Nephron (organoid): ENCODE data around the gene CD36.

Source experiments
- H3K27ac Mint-ChIP-seq, 3 experiments: 2 replicates each; pipeline ENCODE4 v1.8.0; 2020; ENCODE audit warnings: mixed read lengths in 3 of 3, mild to moderate bottlenecking in 2 of 3, moderate library complexity in 1 of 3
- H3K27me3 Mint-ChIP-seq: 2 replicates; pipeline ENCODE4 v1.8.0; 2021; ENCODE audit warnings: low read depth, mild to moderate bottlenecking, moderate library complexity, mixed read lengths
- H3K36me3 Mint-ChIP-seq: 2 replicates; pipeline ENCODE4 v1.8.0; 2020; ENCODE audit warnings: low read depth, mixed read lengths
- H3K4me1 Mint-ChIP-seq: 2 replicates; pipeline ENCODE4 v1.8.0; 2020; ENCODE audit warnings: mixed read lengths
- H3K4me3 Mint-ChIP-seq, 3 experiments: 2 replicates each; pipeline ENCODE4 v1.8.0; 2020; ENCODE audit warnings: mild to moderate bottlenecking in 3 of 3, mixed read lengths in 3 of 3, moderate library complexity in 2 of 3
- H3K9me3 Mint-ChIP-seq: 2 replicates; pipeline ENCODE4 v1.8.0; 2020; ENCODE audit warnings: mixed read lengths
- CTCF ChIP-seq, 3 experiments: fragments of 200-600 bp; sonication (generic); IDR thresholded peaks; one replicate each; pipeline ENCODE4 v1.5.0; 2021; ENCODE audit warnings: antibody characterized with exemption in 3 of 3; ENCODE audit not compliant: unreplicated experiment in 3 of 3

The CD36 gene

DNA sequence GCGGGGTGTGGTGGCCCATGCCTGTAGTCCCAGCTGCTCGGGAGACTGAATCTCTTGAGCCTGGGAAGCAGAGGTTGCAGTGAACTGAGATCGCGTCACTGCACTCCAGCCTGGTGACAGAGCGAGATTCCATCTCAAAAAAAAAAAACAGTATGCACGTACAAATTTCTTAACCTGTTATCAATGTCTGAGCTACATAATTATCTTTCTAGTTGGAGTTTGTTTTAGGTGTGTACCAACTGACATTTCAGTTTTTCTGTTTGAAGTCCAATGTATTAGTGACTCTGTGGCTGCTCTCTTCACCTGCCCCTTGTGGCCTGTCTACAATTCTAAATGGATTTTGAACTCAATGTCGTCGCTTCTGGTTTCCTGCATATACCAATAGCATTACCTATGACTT lies 40.3 kb downstream of the CD36 start:
- no peaks in the 10 kb centered on the region for H3K9me3 Mint-ChIP-seq
- no peak overlapping the region for H3K4me3 Mint-ChIP-seq
- H3K4me1 Mint-ChIP-seq, result peaks cover 8% of the 10 kb centered on the region
- no peak overlapping the region for H3K27ac Mint-ChIP-seq
- TF ChIP-seq CTCF (IDR thresholded peaks at IDR 0.05; ENCODE audit: unreplicated experiment in 3 of 3), result no peak
- H3K27me3 Mint-ChIP-seq, result no peaks in the 10 kb centered on the region
- H3K36me3 Mint-ChIP-seq, result no peaks in the 10 kb centered on the region

DNA sequence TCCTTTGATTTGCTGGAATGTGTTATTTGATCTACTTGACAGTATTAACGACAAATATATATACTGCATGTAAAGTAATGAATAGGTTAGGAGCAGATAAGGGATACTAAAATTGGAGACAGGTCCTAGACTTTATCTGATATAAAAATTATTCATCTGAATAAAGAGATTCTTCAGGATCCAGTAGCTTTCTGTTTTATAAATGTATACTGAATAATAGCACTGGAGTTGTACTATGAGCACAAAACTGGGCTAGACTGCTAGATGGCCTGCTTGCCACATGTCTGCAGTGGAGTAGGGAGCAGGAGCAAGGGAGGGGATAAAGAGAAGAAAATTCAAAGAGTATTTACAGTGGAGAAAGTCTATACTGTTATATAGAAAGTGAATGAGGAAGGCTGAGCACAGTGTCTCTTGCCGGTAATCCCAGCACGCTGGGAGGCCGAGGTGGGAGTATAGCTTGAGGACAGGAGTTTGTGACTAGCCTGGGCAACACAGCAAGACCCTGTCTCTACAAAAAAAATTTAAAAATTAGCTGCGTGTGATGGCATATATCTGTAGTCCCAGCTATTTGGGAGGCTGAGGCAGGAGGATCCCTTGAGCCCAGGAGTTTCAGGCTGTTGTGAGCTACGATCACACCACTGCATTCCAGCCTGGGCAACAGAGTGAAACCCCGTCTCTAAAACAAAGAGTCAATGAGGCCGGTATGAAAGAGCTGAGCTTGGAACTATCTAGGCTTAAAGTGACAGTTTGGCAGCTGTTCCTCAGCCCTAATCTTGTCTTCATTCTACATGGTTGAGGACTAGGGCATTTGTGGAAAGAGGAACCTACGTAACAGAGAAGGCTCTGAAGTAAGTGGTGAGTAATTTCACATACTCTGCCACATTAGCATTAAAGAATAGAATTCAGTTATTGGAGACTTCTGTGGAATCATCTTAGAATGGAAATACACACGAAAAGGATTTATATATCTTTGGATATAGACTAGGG lies 41.8 kb downstream of the CD36 start:
- H3K9me3 Mint-ChIP-seq, result peaks cover 6% of the 10 kb centered on the region
- no peak for TF ChIP-seq CTCF (IDR thresholded peaks at IDR 0.05; ENCODE audit: unreplicated experiment in 3 of 3)
- H3K27me3 Mint-ChIP-seq, result no peaks in the 10 kb centered on the region
- H3K27ac Mint-ChIP-seq, result peak overlapping the region in 1 of 3 experiments; percentile 3
- peaks cover 8% of the 10 kb centered on the region for H3K4me1 Mint-ChIP-seq
- no peak overlapping the region for H3K4me3 Mint-ChIP-seq
- H3K36me3 Mint-ChIP-seq, result no peaks in the 10 kb centered on the region

- H3K9me3 Mint-ChIP-seq, result peaks cover 6% of the 10 kb centered on the region
- no peaks in the 10 kb centered on the region for H3K27me3 Mint-ChIP-seq
- H3K4me3 Mint-ChIP-seq, result no peak overlapping the region
- no peak overlapping the region for H3K27ac Mint-ChIP-seq
- peaks cover 8% of the 10 kb centered on the region for H3K4me1 Mint-ChIP-seq
- no peaks in the 10 kb centered on the region for H3K36me3 Mint-ChIP-seq
- TF ChIP-seq CTCF (IDR thresholded peaks at IDR 0.05; ENCODE audit: unreplicated experiment in 3 of 3), result peak; percentile 42 to 50 (median 47)
These were observed 42.9 kb downstream of the CD36 start for GRCh38 chr7:80681272-80681885.

DNA sequence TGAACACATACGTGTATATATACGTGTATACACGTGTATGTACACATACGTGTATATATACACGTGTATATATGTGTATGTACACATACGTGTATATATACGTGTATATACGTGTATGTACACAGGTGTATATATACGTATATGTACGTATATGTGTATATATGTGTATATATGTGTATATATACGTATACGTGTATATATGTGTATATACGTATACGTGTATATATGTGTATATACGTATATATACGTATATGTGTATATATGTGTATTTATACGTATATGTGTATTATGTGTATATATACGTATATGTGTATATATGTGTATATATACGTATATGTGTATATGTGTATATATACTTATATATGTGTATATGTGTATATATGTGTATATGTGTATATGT lies 44.3 kb downstream of the CD36 start:
- peaks cover 6% of the 10 kb centered on the region for H3K9me3 Mint-ChIP-seq
- no peaks in the 10 kb centered on the region for H3K36me3 Mint-ChIP-seq
- H3K4me1 Mint-ChIP-seq, result peaks cover 8% of the 10 kb centered on the region
- H3K27me3 Mint-ChIP-seq, result no peaks in the 10 kb centered on the region
- TF ChIP-seq CTCF (IDR thresholded peaks at IDR 0.05; ENCODE audit: unreplicated experiment in 3 of 3), result no peak
- no peak overlapping the region for H3K27ac Mint-ChIP-seq
- H3K4me3 Mint-ChIP-seq, result no peak overlapping the region

DNA sequence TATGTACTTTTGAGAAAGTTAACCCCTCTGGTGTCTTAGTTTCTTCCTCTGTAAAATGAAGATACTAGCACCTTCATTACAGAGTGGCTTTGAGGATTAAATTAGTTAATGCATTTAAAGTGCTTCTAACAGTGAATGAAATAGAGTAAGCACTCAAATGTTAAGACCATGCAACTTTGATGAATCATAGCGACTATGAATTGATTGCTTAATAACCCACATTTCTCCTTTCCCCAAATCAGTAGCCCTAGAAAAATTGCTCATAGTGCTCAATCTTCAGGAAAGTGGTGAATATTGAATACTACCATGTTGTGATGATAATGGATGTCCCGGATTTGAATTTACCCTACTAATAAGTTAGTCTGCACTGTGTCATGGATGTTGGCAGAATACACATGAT lies 48.1 kb downstream of the CD36 start:
- Mint-ChIP-seq H3K27ac (no peak overlapping the region), H3K4me1 (no peaks in the 10 kb centered on the region), H3K4me3 (no peak overlapping the region), H3K9me3 (peaks cover 15% of the 10 kb centered on the region), H3K27me3 (no peaks in the 10 kb centered on the region), H3K36me3 (no peaks in the 10 kb centered on the region)
- no peak for TF ChIP-seq CTCF (IDR thresholded peaks at IDR 0.05; ENCODE audit: unreplicated experiment in 3 of 3)
